DMS114 treated with DMSO at 0.1 percent for 48 hours (cell line): ENCODE data around the gene KLHL1.

Experiments
- DNase-seq: peaks from one replicate; lab custom pipeline; 2025; ENCODE audit not compliant: unreplicated experiment; lab: John Stamatoyannopoulos, UW

Gene KLHL1

DNA sequence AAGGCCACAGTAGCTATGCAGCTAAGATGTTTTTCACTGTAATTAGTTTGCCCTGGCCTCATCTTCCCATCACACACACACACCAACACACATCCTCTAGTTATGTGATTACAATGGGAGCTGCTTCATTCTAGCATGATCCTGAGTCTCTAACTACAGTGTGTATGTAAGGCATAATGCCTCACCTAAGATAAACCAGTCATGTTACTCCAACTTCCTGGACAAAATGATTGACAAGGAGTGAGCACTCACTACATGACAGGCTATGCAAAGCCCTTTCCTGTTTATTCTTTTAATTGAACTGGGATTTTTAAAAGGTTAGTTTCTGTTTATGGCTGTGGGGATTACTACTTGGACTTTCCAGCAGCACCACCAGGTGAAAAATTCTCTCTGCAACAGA lies 401.4 kb downstream of the KLHL1 start:
- no peak for DNase-seq

DNA sequence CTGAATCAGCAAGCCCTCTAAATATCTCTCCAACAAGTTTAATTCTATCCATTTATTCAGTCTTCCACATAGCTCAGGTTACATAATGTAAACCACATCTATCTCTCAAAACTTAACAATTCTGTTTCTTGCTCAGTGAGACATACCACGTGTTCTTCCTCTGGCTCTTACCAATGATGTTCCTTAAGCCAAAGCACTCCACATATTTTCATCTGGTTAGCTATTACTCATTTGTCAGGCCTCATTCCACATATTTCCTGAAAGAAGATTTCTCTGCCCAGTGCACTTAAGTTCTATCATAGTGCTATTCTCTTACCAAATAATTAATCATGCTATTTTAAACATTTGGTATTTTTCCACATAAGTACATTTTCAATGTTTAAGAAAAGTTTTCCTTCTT lies 403.9 kb downstream of the KLHL1 start:
- no peak for DNase-seq

DNA sequence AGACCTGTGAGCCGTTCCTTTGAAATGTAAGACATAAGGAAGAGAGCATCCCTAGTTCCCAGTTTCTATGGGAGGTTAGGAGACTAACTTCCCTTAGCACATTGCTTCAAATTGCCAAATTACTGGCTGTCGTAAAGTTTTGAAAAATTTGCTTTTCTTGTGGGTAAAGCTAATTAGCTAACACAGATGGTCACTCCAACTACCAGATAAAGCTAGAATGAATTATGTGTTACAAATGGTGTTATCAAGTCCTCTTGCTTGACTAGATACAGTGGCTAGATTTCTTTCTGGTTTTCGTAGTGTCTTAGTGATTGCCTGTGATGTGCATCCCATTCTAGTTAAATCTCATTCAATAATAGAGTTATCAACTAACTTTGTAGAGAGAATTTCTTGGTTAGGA lies 417.3 kb downstream of the KLHL1 start:
- no peak for DNase-seq

DNA sequence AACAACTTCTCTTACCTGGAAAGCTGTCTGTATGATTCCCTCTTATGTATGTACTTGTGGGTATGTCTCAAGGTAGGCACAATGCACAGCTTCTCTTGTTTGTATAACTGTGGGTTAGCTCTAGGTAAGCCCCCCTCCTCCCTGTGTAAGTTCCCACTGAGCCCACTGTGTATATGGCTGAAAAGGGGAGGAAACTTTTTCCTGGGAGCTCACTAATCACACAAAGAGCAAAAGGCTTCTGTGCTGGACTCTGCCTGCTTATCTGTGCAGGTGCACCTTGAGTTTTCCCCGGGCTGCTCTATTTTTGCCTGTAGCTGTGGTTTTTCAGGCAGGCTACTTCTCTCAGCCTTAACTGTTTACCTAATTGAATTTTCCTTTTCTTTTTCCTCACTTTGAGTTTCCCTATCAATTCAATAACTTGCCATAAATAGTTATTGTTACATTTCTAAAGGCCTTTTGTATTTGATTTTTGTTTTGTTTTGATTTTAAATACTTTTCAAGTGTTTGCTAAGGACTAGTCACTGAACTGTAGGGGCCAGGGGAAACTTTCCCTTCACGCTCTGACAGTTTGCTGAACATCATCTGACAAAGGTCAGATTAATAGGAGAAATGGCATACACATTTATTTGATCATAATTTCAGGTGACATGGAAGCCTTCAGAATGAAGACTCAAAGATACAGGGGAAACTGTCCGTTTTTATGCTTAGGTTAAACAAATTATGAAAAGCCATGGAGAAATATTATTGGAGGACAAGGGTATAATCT lies 424.1 kb downstream of the KLHL1 start:
- no peak for DNase-seq

DNA sequence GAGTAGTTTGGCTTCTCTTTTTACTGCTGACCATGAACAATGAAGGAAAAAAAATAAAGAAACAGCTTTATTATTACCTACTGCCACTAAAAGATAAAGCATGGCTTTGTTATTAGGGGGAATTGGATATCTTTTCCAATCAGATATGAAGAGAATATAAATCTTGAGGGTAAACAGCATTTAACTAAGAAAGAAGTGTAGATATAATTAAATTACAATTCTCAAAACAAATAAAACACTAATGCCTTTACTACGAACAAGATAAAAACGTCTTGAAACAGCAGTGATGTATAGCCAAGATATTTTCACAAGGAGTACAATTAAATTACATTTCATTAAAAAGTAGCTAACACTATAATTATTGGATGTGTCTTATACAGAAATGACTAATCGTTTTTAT lies 426.5 kb downstream of the KLHL1 start:
- DNase-seq: no peak

DNA sequence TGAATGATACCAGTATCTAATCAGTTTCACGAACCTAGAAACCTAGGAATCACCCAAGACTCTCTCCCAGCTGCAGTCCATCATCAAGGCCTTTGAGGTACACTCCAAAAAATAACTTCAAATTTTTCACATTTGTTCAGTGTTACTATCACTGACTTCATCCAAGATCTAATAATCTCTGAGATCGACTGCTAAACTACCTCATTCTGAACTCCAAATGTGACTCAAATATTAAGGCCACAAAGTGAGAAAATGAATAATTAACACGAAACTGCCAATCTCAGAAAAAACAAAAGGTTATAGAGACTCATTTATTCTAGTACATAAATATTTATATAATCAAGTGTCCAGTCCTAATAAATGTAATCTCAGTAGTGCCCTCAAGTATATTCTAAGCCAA lies 430.9 kb downstream of the KLHL1 start:
- no peak for DNase-seq

DNA sequence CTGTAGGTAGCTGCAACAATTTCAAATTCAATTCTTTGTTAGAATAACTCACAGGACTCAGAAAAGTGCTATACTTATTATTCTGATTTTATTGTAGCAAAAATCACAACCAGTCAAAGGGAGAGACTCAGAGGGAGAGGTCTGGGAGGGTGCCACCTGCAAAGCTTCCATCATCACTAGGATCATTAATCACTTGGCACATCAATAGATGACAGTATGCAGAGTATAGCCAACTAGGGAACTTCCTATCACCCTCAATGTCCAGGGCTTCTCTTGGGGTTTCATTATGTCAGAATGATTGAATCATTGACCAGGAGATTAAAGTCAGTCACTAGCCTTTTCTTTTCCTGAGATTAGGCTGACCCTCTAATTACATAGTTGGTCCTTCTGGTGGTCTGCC lies 432.0 kb downstream of the KLHL1 start:
- no peak for DNase-seq

DNA sequence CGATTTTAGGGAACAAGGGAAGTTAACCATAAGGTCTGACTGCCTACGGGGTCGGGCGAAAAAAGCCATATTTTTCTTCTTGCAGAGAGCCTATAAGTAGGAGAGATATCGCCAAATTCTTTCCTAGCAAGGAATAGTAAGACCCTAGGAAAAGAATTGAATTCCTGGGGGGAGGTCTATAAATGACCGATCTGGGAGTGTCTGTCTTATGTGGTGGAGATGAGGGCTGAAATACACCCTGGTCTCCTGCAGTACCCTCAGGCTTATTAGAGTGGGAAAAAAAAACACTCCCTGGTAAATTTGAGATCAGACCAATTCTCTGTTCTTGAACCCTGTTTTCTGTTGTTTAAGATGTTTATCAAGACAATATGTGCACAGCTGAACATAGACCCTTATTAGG lies 448.1 kb downstream of the KLHL1 start:
- no peak for DNase-seq

DNA sequence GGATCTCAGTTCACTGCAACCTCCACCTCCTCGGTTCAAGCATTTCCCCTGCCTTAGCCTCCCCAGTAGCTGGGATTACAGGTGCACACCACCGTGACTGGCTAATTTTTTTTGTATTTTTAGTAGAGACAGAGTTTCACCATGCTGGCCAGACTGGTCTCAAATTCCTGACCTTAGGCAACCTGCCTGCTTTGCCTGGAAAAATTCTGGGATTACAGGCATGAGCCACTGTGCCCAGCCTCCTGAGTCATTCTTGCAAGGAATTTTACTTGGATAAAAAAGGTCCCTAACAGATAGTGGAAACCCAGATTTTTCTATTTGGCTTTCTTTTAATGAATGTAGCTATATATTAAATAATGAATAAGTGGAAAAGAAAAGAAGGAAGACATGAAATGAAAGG lies 450.6 kb downstream of the KLHL1 start:
- DNase-seq: no peak

DNA sequence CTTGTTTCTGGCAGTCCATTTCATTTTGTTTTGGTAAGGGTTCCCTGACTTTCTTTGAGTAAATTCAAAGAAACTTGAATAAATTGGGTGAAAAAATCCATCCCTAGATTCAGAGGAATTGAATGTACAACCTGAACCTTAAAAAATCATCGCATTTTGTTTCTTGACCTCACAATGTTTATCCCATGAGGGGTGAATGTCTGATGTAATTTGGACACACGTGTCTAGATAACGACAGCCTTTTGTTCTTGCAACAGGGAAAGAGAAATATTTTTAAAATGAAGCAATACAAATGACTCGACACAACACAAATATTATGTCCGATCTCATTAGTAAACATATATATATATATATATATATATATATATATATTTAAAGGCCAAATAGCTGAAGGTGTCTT lies 453.9 kb downstream of the KLHL1 start:
- DNase-seq: no peak
